Measurements from ENCODE around the gene DENND1A. TPM values are rescaled to one million over a fixed set of nuclear protein-coding genes. Genes with fewer than 3 reads are reported as not detected.

DENND1A gene
- total RNA-seq, 1 donor from 2014 or later, result 37.3 TPM

- no peaks in the 10 kb centered on the region for H3K4me1 ChIP-seq
- intact Hi-C loops (cut with DNase I), result no loop called here
- TF ChIP-seq CTCF (IDR thresholded peaks at IDR 0.05), result no peak
- H3K36me3 ChIP-seq, result peaks cover 6 to 8% of the 10 kb centered on the region in 2 donors
- DNase-seq (ENCODE audit: low spot score in 2 of 2), result no peak
- H3K9me3 ChIP-seq, result peaks cover 7 to 53% of the 10 kb centered on the region in 2 donors
- H3K27me3 ChIP-seq, result no peaks in the 10 kb centered on the region
- no peak overlapping the region for H3K4me3 ChIP-seq
- no peak overlapping the region for H3K27ac ChIP-seq
These were observed 86.2 kb downstream of the DENND1A start for GRCh38 chr9:123843703-123844102.

DNA sequence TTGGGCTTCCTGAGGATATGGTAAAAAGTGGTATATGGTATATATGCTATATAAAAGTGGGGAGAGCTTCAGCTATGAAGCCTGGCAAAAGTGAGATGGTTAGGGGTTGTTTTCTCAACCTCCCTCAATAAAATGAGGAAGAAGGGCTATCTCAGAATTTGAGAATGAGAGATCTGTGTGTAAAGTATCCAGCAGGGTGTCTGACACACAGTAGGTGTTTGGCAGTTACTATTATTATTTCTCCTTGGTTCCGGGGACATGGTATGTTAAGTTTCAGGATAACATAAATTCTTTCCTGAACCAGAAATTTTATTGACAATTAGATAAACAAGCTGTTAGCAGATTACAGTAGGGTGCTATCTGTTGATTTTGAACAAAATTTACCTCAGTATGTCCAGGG is 94.1 kb downstream of the DENND1A start:
- Histone ChIP-seq H3K4me1 (no peaks in the 10 kb centered on the region), H3K27ac (no peak overlapping the region), H3K4me3 (no peak overlapping the region), H3K9me3 (peaks cover 0 to 7% of the 10 kb centered on the region in 2 donors), H3K36me3 (no peaks in the 10 kb centered on the region), H3K27me3 (no peaks in the 10 kb centered on the region)
- intact Hi-C loops (cut with DNase I), result no loop called here
- TF ChIP-seq CTCF (IDR thresholded peaks at IDR 0.05), result no peak
- DNase-seq (ENCODE audit: low spot score in 2 of 2), result no peak

DNA sequence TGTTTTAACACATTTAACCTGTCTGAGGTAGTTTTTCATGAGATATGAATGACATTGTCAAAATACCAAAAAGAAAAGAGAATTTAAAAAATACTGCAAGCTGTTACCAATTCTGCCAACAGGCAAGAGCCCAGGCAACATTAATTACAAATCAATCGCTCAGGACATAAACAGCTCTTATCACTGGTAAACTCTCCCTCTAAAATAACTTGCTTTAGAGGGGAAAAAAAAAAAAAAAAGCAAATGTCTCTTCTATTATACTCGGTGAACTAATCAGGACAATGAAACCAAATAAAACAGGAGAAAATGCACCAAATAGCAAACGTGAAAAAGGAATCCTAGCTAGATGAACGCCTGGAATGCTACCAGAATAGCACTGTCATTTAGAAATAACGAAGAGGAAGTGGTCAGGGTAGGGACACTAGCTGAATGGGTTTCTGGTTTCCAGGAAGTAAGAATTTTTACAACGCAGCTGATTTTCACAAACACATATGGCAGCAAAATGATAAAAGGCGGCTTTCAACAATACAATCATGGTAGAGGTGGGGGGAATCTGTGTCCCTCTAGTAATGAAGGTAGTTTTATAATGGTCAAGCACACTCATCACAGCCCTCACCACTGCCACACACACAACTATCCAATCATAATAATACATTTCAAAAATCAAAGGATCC is 94.9 kb downstream of the DENND1A start:
- Histone ChIP-seq H3K27me3 (no peaks in the 10 kb centered on the region), H3K4me3 (no peak overlapping the region), H3K9me3 (peaks cover 0 to 10% of the 10 kb centered on the region in 2 donors), H3K27ac (no peak overlapping the region), H3K36me3 (no peaks in the 10 kb centered on the region), H3K4me1 (no peaks in the 10 kb centered on the region)
- no peak for DNase-seq (ENCODE audit: low spot score in 2 of 2)
- intact Hi-C loops (cut with DNase I), result no loop called here
- no peak for TF ChIP-seq CTCF (IDR thresholded peaks at IDR 0.05)

- TF ChIP-seq CTCF (IDR thresholded peaks at IDR 0.05), result no peak
- intact Hi-C loops (cut with DNase I), result no loop called here
- Histone ChIP-seq H3K4me1 (no peaks in the 10 kb centered on the region), H3K9me3 (peaks cover 0 to 17% of the 10 kb centered on the region in 2 donors), H3K36me3 (no peaks in the 10 kb centered on the region), H3K27ac (no peak overlapping the region), H3K27me3 (no peaks in the 10 kb centered on the region), H3K4me3 (no peak overlapping the region)
- no peak for DNase-seq (ENCODE audit: low spot score in 2 of 2)
These were observed 95.6 kb downstream of the DENND1A start for GRCh38 chr9:123834218-123834888.

GRCh38 chr9:123832858-123833650 is 96.9 kb downstream of the DENND1A start:
- intact Hi-C loops (cut with DNase I), result no loop called here
- no peak overlapping the region for H3K4me3 ChIP-seq
- H3K36me3 ChIP-seq, result no peaks in the 10 kb centered on the region
- no peaks in the 10 kb centered on the region for H3K4me1 ChIP-seq
- no peaks in the 10 kb centered on the region for H3K27me3 ChIP-seq
- TF ChIP-seq CTCF (IDR thresholded peaks at IDR 0.05), result no peak
- H3K9me3 ChIP-seq, result peaks cover 6 to 30% of the 10 kb centered on the region in 2 donors
- no peak for DNase-seq (ENCODE audit: low spot score in 2 of 2)
- no peak overlapping the region for H3K27ac ChIP-seq

Data from ascending aorta (tissue), 2 donors.